Measurements from ENCODE around the gene ZC3H10. TPM values are rescaled to one million over a fixed set of nuclear protein-coding genes. Genes with fewer than 3 reads are reported as not detected.
A peak's percentile ranks its signal among the peaks of the same experiment; 100 is the strongest.

Gene ZC3H10
- total RNA-seq, 1 experiment from 2014 or later, result 8.2 TPM

- CTCF ChIA-PET, result interaction anchor here (2.2 kb wide), 1 partner anchor 39 kb away, joined by 11 read pairs; the partner anchor contains the start of gene SMARCC2
- no TSS peak for BruUV-seq (replicated peaks)
- Mint-ChIP-seq H3K4me3 (ENCODE audit: low read depth, unreplicated experiment) (no peak overlapping the region), H3K4me1 (ENCODE audit: low read depth, unreplicated experiment) (peaks cover 14% of the 10 kb centered on the region), H3K9me3 (ENCODE audit: low read depth, unreplicated experiment) (no peaks in the 10 kb centered on the region), H3K27me3 (ENCODE audit: unreplicated experiment) (no peaks in the 10 kb centered on the region), H3K27ac (ENCODE audit: unreplicated experiment) (peak overlapping the region; percentile 2), H3K36me3 (ENCODE audit: insufficient read depth, unreplicated experiment) (peaks cover 38% of the 10 kb centered on the region)
- intact Hi-C loops (cut with micrococcal nuclease; ENCODE audit: unreplicated experiment), result no loop called here
- TF ChIP-seq CTCF (IDR thresholded peaks at IDR 0.05; ENCODE audit: unreplicated experiment), result no peak
- no peak for DNase-seq
Observed at GRCh38 chr12:56150563-56150962, 32.5 kb downstream of the ZC3H10 start.

GRCh38 chr12:56151672-56152131 lies 33.6 kb downstream of the ZC3H10 start:
- CTCF ChIA-PET, result interaction anchor here (0.8 to 2.2 kb wide), 5 partner anchors 23 to 38 kb away, joined by 3 to 11 read pairs (median 4); partner anchors contain the start of genes ESYT1, SMARCC2 and ZC3H10
- Mint-ChIP-seq H3K27ac (ENCODE audit: unreplicated experiment) (peak overlapping the region; percentile 78), H3K4me1 (ENCODE audit: low read depth, unreplicated experiment) (peaks cover 14% of the 10 kb centered on the region), H3K9me3 (ENCODE audit: low read depth, unreplicated experiment) (no peaks in the 10 kb centered on the region), H3K36me3 (ENCODE audit: insufficient read depth, unreplicated experiment) (peaks cover 39% of the 10 kb centered on the region), H3K27me3 (ENCODE audit: unreplicated experiment) (no peaks in the 10 kb centered on the region), H3K4me3 (ENCODE audit: low read depth, unreplicated experiment) (peak overlapping the region; percentile 73)
- BruUV-seq (replicated peaks), result TSS peak; percentile 70
- DNase-seq, result peak; percentile 84
- TF ChIP-seq CTCF (IDR thresholded peaks at IDR 0.05; ENCODE audit: unreplicated experiment), result peak; percentile 69
- intact Hi-C loops (cut with micrococcal nuclease; ENCODE audit: unreplicated experiment), result no loop called here

- intact Hi-C loops (cut with micrococcal nuclease; ENCODE audit: unreplicated experiment), result no loop called here
- no TSS peak for BruUV-seq (replicated peaks)
- Mint-ChIP-seq H3K4me3 (ENCODE audit: low read depth, unreplicated experiment) (peak within 1 kb of the TSS; percentile 73), H3K36me3 (ENCODE audit: insufficient read depth, unreplicated experiment) (peaks cover 45% of the 10 kb centered on the region), H3K4me1 (ENCODE audit: low read depth, unreplicated experiment) (peaks cover 14% of the 10 kb centered on the region), H3K27ac (ENCODE audit: unreplicated experiment) (peak within 1 kb of the TSS; percentile 78), H3K9me3 (ENCODE audit: low read depth, unreplicated experiment) (no peaks in the 10 kb centered on the region), H3K27me3 (ENCODE audit: unreplicated experiment) (no peaks in the 10 kb centered on the region)
- TF ChIP-seq CTCF (IDR thresholded peaks at IDR 0.05; ENCODE audit: unreplicated experiment), result no peak
- CTCF ChIA-PET, result interaction anchor here (0.8 to 2.2 kb wide), 5 partner anchors 23 to 37 kb away, joined by 3 to 11 read pairs (median 4); partner anchors contain the start of genes ESYT1, SMARCC2 and ZC3H10
- peak; percentile 95 for DNase-seq
Observed at GRCh38 chr12:56152132-56152755, 34.2 kb downstream of the ZC3H10 start, which contains the start of gene MYL6B. TSS of gene MYL6B (plus strand) at chr12:56152587. CDS start at chr12:56153919, 1,332 bp downstream.

- Mint-ChIP-seq H3K9me3 (ENCODE audit: low read depth, unreplicated experiment) (no peaks in the 10 kb centered on the region), H3K4me3 (ENCODE audit: low read depth, unreplicated experiment) (peak overlapping the region; percentile 73), H3K27me3 (ENCODE audit: unreplicated experiment) (no peaks in the 10 kb centered on the region), H3K4me1 (ENCODE audit: low read depth, unreplicated experiment) (peaks cover 14% of the 10 kb centered on the region), H3K27ac (ENCODE audit: unreplicated experiment) (no peak overlapping the region), H3K36me3 (ENCODE audit: insufficient read depth, unreplicated experiment) (peaks cover 53% of the 10 kb centered on the region)
- intact Hi-C loops (cut with micrococcal nuclease; ENCODE audit: unreplicated experiment), result no loop called here
- no TSS peak for BruUV-seq (replicated peaks)
- CTCF ChIA-PET, result no interaction called here
- DNase-seq, result no peak
- TF ChIP-seq CTCF (IDR thresholded peaks at IDR 0.05; ENCODE audit: unreplicated experiment), result no peak
Observed at GRCh38 chr12:56152756-56153677, 35.0 kb downstream of the ZC3H10 start.
